H54 (cell line): Measurements from ENCODE around the gene KDR.

Experiments used
- DNase-seq: peaks from one replicate; pipeline ENCODE4 v3.0.0; 2011; ENCODE audit warnings: low spot score, mixed read lengths; ENCODE audit not compliant: insufficient read length
- FAIRE-seq: peaks from 3 replicates; lab custom pipeline; 2011; peaks lifted over from hg19 to GRCh38; lab: Jason Lieb, UNC
- POLR2A ChIP-seq: IDR thresholded peaks from 2 replicates; pipeline ENCODE4 v1.6.1; 2011; ENCODE audit warnings: low read depth, mild to moderate bottlenecking, low read length

Gene KDR

GRCh38 chr4:55038176-55038890 is 87.1 kb downstream of the KDR start:
- TF ChIP-seq POLR2A, result no peak
- FAIRE-seq, result no peak
- DNase-seq, result no peak

- no peak for DNase-seq
- FAIRE-seq, result no peak
- no peak for TF ChIP-seq POLR2A
Observed at GRCh38 chr4:55037728-55038127, 87.7 kb downstream of the KDR start.

GRCh38 chr4:55036405-55036804 is 89.0 kb downstream of the KDR start:
- TF ChIP-seq POLR2A, result no peak
- FAIRE-seq, result no peak
- no peak for DNase-seq

- TF ChIP-seq POLR2A, result no peak
- FAIRE-seq, result no peak
Observed at GRCh38 chr4:55035892-55036291, 89.5 kb downstream of the KDR start.

GRCh38 chr4:55033296-55033695 is 92.1 kb downstream of the KDR start:
- TF ChIP-seq POLR2A, result no peak
- no peak for FAIRE-seq

More at GRCh38 chr4:55035892-55036291, 89.5 kb downstream of the KDR start:
- DNase-seq, result no peak

GRCh38 chr4:55032788-55033187 is 92.6 kb downstream of the KDR start:
- FAIRE-seq, result no peak
- TF ChIP-seq POLR2A, result no peak

More at GRCh38 chr4:55033296-55033695, 92.1 kb downstream of the KDR start:
- DNase-seq, result no peak

GRCh38 chr4:55032179-55032578 is 93.2 kb downstream of the KDR start:
- DNase-seq, result no peak
- TF ChIP-seq POLR2A, result no peak
- no peak for FAIRE-seq

More at GRCh38 chr4:55032788-55033187, 92.6 kb downstream of the KDR start:
- no peak for DNase-seq

- TF ChIP-seq POLR2A, result no peak
- no peak for DNase-seq
- FAIRE-seq, result no peak
Observed at GRCh38 chr4:55031158-55031557, 94.2 kb downstream of the KDR start.

- TF ChIP-seq POLR2A, result no peak
- no peak for FAIRE-seq
Observed at GRCh38 chr4:55030589-55030988, 94.8 kb downstream of the KDR start.

GRCh38 chr4:55029821-55030503 is 95.4 kb downstream of the KDR start:
- no peak for DNase-seq
- no peak for TF ChIP-seq POLR2A
- FAIRE-seq, result no peak

More at GRCh38 chr4:55030589-55030988, 94.8 kb downstream of the KDR start:
- DNase-seq, result no peak

- DNase-seq (no peak), FAIRE-seq (no peak)
Observed at GRCh38 chr4:55029321-55029720, 96.1 kb downstream of the KDR start.

More at GRCh38 chr4:55029321-55029720, 96.1 kb downstream of the KDR start:
- no peak for TF ChIP-seq POLR2A
